H9 (cell line): ENCODE results near the gene RFX1. TPM values are rescaled to one million over a fixed set of nuclear protein-coding genes. Genes with fewer than 3 reads are reported as not detected.

Experiments
- DNase-seq: peaks from one replicate; pipeline ENCODE4 v3.0.0-alpha.2; 2017
- H2AFZ ChIP-seq: one replicate; pipeline ENCODE4 v1.6.1; 2013; ENCODE audit warnings: mild to moderate bottlenecking, low read length, control low read depth, moderate library complexity
- H2AK5ac ChIP-seq: 2 replicates; pipeline ENCODE4 v1.6.1; 2013; ENCODE audit warnings: low read length, control low read depth, mixed read lengths; ENCODE audit not compliant: insufficient read length
- H2BK120ac ChIP-seq: one replicate; pipeline ENCODE4 v1.6.1; 2013; ENCODE audit warnings: low read depth, mild to moderate bottlenecking, low read length, control low read depth, inconsistent platforms; ENCODE audit not compliant: poor library complexity, severe bottlenecking
- H2BK12ac ChIP-seq: 2 replicates; pipeline ENCODE4 v1.6.1; 2013; ENCODE audit warnings: low read length, control low read depth, mixed read lengths, low read depth; ENCODE audit not compliant: insufficient read length
- H2BK15ac ChIP-seq: 2 replicates; pipeline ENCODE4 v1.6.1; 2013; ENCODE audit warnings: low read depth, low read length, control low read depth
- H2BK20ac ChIP-seq: one replicate; pipeline ENCODE4 v1.6.1; 2013; ENCODE audit warnings: low read depth, mild to moderate bottlenecking, low read length, control low read depth, inconsistent platforms; ENCODE audit not compliant: poor library complexity, severe bottlenecking
- H2BK5ac ChIP-seq: 2 replicates; pipeline ENCODE4 v1.6.1; 2013; ENCODE audit warnings: low read length, control low read depth, mixed read lengths; ENCODE audit not compliant: insufficient read length
- H3K14ac ChIP-seq: 2 replicates; pipeline ENCODE4 v1.6.1; 2013; ENCODE audit warnings: low read length, control low read depth; ENCODE audit not compliant: insufficient read depth
- H3K18ac ChIP-seq: 2 replicates; pipeline ENCODE4 v1.6.1; 2013; ENCODE audit warnings: low read depth, mild to moderate bottlenecking, mixed read lengths, low read length, control low read depth; ENCODE audit not compliant: insufficient read length
- H3K23ac ChIP-seq: 2 replicates; pipeline ENCODE4 v1.6.1; 2013; ENCODE audit warnings: low read length, control low read depth, mixed read lengths, low read depth; ENCODE audit not compliant: insufficient read length
- H3K23me2 ChIP-seq: 2 replicates; pipeline ENCODE4 v1.6.1; 2013; ENCODE audit warnings: low read depth, mild to moderate bottlenecking, mixed read lengths, low read length, control low read depth; ENCODE audit not compliant: insufficient read length, poor library complexity, severe bottlenecking
- H3K27ac ChIP-seq: 2 replicates; pipeline ENCODE4 v1.5.1; 2013; ENCODE audit warnings: low read length, control low read depth, mixed read lengths, low read depth; ENCODE audit not compliant: insufficient read length
- H3K27me3 ChIP-seq: 2 replicates; pipeline ENCODE4 v1.6.1; 2013; ENCODE audit warnings: low read length, control low read depth, inconsistent platforms; ENCODE audit not compliant: insufficient read depth
- H3K4ac ChIP-seq: 2 replicates; pipeline ENCODE4 v1.6.1; 2013; ENCODE audit warnings: low read depth, mild to moderate bottlenecking, control low read depth, inconsistent platforms, low read length, moderate library complexity
- H3K4me1 ChIP-seq: 2 replicates; pipeline ENCODE4 v1.6.1; 2013; ENCODE audit warnings: low read length, control low read depth, inconsistent platforms; ENCODE audit not compliant: insufficient read depth
- H3K4me2 ChIP-seq: 2 replicates; pipeline ENCODE4 v1.6.1; 2013; ENCODE audit warnings: low read length, control low read depth, mixed read lengths; ENCODE audit not compliant: insufficient read length, insufficient read depth
- H3K56ac ChIP-seq: 2 replicates; pipeline ENCODE4 v1.6.1; 2013; ENCODE audit warnings: low read depth, mild to moderate bottlenecking, mixed read lengths, low read length, control low read depth; ENCODE audit not compliant: insufficient read length
- H3K79me1 ChIP-seq: 2 replicates; pipeline ENCODE4 v1.6.1; 2013; ENCODE audit warnings: low read depth, mild to moderate bottlenecking, moderate library complexity, low read length, control low read depth, inconsistent platforms; ENCODE audit not compliant: insufficient read depth, poor library complexity, severe bottlenecking
- H3K79me2 ChIP-seq: 2 replicates; pipeline ENCODE4 v1.6.1; 2013; ENCODE audit warnings: low read length, control low read depth, inconsistent platforms; ENCODE audit not compliant: insufficient read depth
- H3K9ac ChIP-seq: 2 replicates; pipeline ENCODE4 v1.6.1; 2013; ENCODE audit warnings: low read length, control low read depth, mixed read lengths; ENCODE audit not compliant: insufficient read length; ENCODE audit errors: extremely low read depth
- H3K9me3 ChIP-seq: one replicate; pipeline ENCODE4 v1.6.1; 2013; ENCODE audit warnings: low read depth, low read length, inconsistent platforms; ENCODE audit not compliant: control insufficient read depth
- H3T11ph ChIP-seq: one replicate; pipeline ENCODE4 v1.6.1; 2013; ENCODE audit warnings: mild to moderate bottlenecking, low read length, control low read depth, inconsistent platforms
- H4K20me1 ChIP-seq: one replicate; pipeline ENCODE4 v1.6.1; 2013; ENCODE audit not compliant: control insufficient read depth, insufficient read length, insufficient read depth
- H4K5ac ChIP-seq: 2 replicates; pipeline ENCODE4 v1.6.1; 2013; ENCODE audit warnings: low read depth, mild to moderate bottlenecking, mixed read lengths, low read length, control low read depth; ENCODE audit not compliant: insufficient read length
- H4K8ac ChIP-seq: replicated peaks from 2 replicates; pipeline ENCODE4 v1.6.1; 2013; ENCODE audit warnings: low read length, control low read depth, mixed read lengths, low read depth; ENCODE audit not compliant: insufficient read length
- H4K91ac ChIP-seq: 2 replicates; pipeline ENCODE4 v1.6.1; 2013; ENCODE audit warnings: low read depth, mild to moderate bottlenecking, moderate library complexity, mixed read lengths, low read length, control low read depth; ENCODE audit not compliant: insufficient read length
- H3K27ac Mint-ChIP-seq, 3 experiments: 2 replicates in 2 of 3; 3 replicates in 1 of 3; pipeline ENCODE4 v1.8.0; 2020 to 2021; ENCODE audit warnings: mixed read lengths in 3 of 3, mild to moderate bottlenecking in 1 of 3, moderate library complexity in 1 of 3
- H3K27me3 Mint-ChIP-seq: 2 replicates; pipeline ENCODE4 v1.8.0; 2021; ENCODE audit warnings: low read depth, mild to moderate bottlenecking, moderate library complexity, mixed read lengths
- H3K36me3 Mint-ChIP-seq, 3 experiments: 2 replicates in 2 of 3; 3 replicates in 1 of 3; pipeline ENCODE4 v1.8.0; 2020 to 2021; ENCODE audit warnings: low read depth in 3 of 3, mixed read lengths in 3 of 3; ENCODE audit not compliant: insufficient read depth in 1 of 3
- H3K4me1 Mint-ChIP-seq, 2 experiments: 2 replicates each; pipeline ENCODE4 v1.8.0; 2020; ENCODE audit warnings: mixed read lengths in 2 of 2
- H3K4me3 Mint-ChIP-seq, 2 experiments: 2 replicates in 1 of 2; 3 replicates in 1 of 2; pipeline ENCODE4 v1.8.0; 2020 to 2021; ENCODE audit warnings: mild to moderate bottlenecking in 2 of 2, mixed read lengths in 2 of 2, moderate library complexity in 1 of 2
- H3K9me3 Mint-ChIP-seq, 2 experiments: 2 replicates in 1 of 2; 3 replicates in 1 of 2; pipeline ENCODE4 v1.8.0; 2020; ENCODE audit warnings: mild to moderate bottlenecking in 2 of 2, mixed read lengths in 2 of 2, moderate library complexity in 1 of 2
- WGBS: extraction: QIAGEN DNeasy Blood & Tissue Kit; methylation state at CpG from one replicate; pipeline ENCODE4 v1.1.7; 2013; ENCODE audit warnings: missing lambda C conversion rate, low lambda C conversion rate, mixed read lengths; ENCODE audit not compliant: insufficient read length; ENCODE audit errors: extremely low coverage; 5-methylcytosine and 5-hydroxymethylcytosine counted together
- total RNA-seq: library from RNA; stranded (reverse); gene quantifications from 2 replicates; pipeline ENCODE4 v1.2.1, GENCODE V29; 2021
- TF ChIP-seq, protein P1 (sequence below): fragments of 200-600 bp; sonication (generic); conservative IDR thresholded peaks from 3 replicates; pipeline ENCODE4 v1.8.0; 2021; ENCODE audit warnings: antibody characterized with exemption, mild to moderate bottlenecking

The RFX1 gene
- total RNA-seq, 1 experiment from 2014 or later, result 21.4 TPM

GRCh38 chr19:14002571-14003250 is 3.4 kb downstream of the RFX1 start:
- peaks cover 13 to 14% of the 10 kb centered on the region in 2 experiments; a peak in 3 of 4 replicates for H3K4me1 Mint-ChIP-seq
- Histone ChIP-seq H3K79me2 (no peaks in the 10 kb centered on the region), H3K4ac (no peak overlapping the region), H3K9ac (no peak overlapping the region), H2BK5ac (no peak overlapping the region), H4K8ac (no peak overlapping the region), H3K9me3 (no peaks in the 10 kb centered on the region), H4K20me1 (no peaks in the 10 kb centered on the region), H2BK120ac (no peak overlapping the region), H3K4me1 (no peaks in the 10 kb centered on the region), H2BK12ac (no peak overlapping the region), H3T11ph (no peak overlapping the region), H3K23ac (no peak overlapping the region), H2BK20ac (no peak overlapping the region), H3K14ac (no peak overlapping the region), H3K27ac (no peak overlapping the region), H3K18ac (no peak overlapping the region), H3K4me2 (no peak overlapping the region), H4K5ac (no peak overlapping the region), H2AK5ac (no peak overlapping the region), H2AFZ (no peak overlapping the region), H3K79me1 (no peaks in the 10 kb centered on the region), H3K56ac (no peak overlapping the region), H3K27me3 (no peaks in the 10 kb centered on the region), H3K23me2 (no peaks in the 10 kb centered on the region), H4K91ac (no peak overlapping the region), H2BK15ac (no peak overlapping the region)
- H3K36me3 Mint-ChIP-seq, result peaks cover 6 to 22% (median 12%) of the 10 kb centered on the region in 3 experiments; a peak in 6 of 7 replicates
- WGBS, result no CpG with 5 or more reads among the region's 13 CpGs
- no peak for DNase-seq
- TF ChIP-seq, protein P1, sequence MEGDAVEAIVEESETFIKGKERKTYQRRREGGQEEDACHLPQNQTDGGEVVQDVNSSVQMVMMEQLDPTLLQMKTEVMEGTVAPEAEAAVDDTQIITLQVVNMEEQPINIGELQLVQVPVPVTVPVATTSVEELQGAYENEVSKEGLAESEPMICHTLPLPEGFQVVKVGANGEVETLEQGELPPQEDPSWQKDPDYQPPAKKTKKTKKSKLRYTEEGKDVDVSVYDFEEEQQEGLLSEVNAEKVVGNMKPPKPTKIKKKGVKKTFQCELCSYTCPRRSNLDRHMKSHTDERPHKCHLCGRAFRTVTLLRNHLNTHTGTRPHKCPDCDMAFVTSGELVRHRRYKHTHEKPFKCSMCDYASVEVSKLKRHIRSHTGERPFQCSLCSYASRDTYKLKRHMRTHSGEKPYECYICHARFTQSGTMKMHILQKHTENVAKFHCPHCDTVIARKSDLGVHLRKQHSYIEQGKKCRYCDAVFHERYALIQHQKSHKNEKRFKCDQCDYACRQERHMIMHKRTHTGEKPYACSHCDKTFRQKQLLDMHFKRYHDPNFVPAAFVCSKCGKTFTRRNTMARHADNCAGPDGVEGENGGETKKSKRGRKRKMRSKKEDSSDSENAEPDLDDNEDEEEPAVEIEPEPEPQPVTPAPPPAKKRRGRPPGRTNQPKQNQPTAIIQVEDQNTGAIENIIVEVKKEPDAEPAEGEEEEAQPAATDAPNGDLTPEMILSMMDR, result no peak
- H3K27ac Mint-ChIP-seq, result peak overlapping the region in 2 of 3 experiments; percentile 24 to 87; a peak in 2 of 7 replicates
- no peaks in the 10 kb centered on the region; the same call in 1 of the 2 replicates for H3K27me3 Mint-ChIP-seq
- no peak overlapping the region for H3K4me3 Mint-ChIP-seq
- peaks cover 5 to 8% of the 10 kb centered on the region in 2 experiments; a peak in 2 of 5 replicates for H3K9me3 Mint-ChIP-seq
